Renal cortex interstitium (tissue), 11 donors: ENCODE measurements around the gene CASZ1. TPM values are rescaled to one million over a fixed set of nuclear protein-coding genes. Genes with fewer than 3 reads are reported as not detected.

Experiments
- DNase-seq, 11 donors: peaks; one replicate each; pipeline ENCODE4 v3.0.0-alpha.2; 2013; ENCODE audit warnings: low read depth in 9 of 11, low spot score in 4 of 11; ENCODE audit errors: extremely low read depth in 1 of 11
- polyA plus RNA-seq, 3 donors: library from polyadenylated mRNA; unstranded; fragments of 120-200 nt; gene quantifications; one replicate each; pipeline ENCODE4 v1.2.1, GENCODE V29; 2013; ENCODE audit not compliant: insufficient read length in 3 of 3

CASZ1 gene
- polyA plus RNA-seq, 3 donors: 15.7 to 28.3 (median 18.4) TPM

- DNase-seq: no peak
These were observed 140.0 kb downstream of the CASZ1 start for GRCh38 chr1:10656431-10656830.

DNA sequence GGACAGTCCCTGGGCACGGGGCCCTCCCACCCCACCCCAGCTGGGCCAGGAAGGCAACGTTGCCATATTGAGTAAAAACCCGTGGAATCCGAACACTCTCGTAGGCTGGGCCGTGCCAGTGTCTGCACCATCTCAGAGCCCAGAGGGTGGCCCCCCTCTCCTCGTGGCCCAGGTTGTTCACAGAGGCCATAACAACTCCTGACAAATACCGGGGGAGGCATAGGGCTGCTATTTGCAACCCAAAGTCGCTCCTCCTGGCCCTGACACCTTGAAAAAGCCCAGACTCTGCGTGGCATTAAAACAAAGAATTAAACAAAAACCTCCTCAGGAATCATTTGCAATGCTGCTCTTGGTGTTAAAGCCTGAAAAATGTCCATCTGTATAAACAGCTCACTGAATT lies 141.4 kb downstream of the CASZ1 start:
- DNase-seq: no peak

- no peak for DNase-seq
These were observed 142.9 kb downstream of the CASZ1 start for GRCh38 chr1:10653370-10654125.

- DNase-seq: no peak
These were observed 143.8 kb downstream of the CASZ1 start for GRCh38 chr1:10652626-10653025.

DNA sequence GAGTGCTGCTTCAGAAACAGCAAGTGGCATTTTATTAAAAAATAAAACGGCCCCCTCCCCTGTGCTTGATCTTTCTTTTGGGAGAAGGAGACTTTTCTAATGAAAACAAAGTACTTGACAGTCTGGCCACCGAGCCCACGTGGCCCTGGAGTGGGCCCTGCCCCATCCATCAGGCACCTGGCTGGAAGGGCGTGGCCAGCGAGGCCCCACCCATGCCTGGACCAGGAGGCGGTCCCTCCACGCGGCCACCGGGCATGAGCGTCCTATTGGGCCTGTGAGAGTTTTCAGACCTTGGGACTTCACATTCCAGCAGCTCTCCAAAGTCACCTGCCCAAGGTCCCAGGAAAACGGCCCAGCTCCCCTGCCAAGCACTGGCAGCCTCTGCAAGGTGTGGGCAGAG lies 144.7 kb downstream of the CASZ1 start:
- no peak for DNase-seq

DNA sequence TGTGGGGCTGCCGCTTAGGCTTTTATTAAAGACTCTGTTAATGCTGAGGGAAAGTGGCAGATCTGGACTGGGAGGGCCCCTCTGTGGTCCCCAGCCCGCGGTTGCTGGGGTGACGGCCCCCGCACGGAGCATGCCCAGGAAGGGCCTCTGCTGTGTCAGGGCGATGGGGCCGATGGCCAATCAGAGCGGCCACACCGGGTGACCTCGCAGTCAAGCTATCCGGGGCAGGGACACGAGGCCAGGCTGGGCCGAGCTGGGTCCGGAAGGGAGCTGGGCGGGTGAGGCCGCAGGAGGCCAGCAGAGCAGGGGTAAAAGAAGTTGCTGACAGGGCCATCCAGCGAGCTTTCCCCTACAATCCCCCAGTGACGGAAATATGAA lies 145.1 kb downstream of the CASZ1 start:
- no peak for DNase-seq

DNA sequence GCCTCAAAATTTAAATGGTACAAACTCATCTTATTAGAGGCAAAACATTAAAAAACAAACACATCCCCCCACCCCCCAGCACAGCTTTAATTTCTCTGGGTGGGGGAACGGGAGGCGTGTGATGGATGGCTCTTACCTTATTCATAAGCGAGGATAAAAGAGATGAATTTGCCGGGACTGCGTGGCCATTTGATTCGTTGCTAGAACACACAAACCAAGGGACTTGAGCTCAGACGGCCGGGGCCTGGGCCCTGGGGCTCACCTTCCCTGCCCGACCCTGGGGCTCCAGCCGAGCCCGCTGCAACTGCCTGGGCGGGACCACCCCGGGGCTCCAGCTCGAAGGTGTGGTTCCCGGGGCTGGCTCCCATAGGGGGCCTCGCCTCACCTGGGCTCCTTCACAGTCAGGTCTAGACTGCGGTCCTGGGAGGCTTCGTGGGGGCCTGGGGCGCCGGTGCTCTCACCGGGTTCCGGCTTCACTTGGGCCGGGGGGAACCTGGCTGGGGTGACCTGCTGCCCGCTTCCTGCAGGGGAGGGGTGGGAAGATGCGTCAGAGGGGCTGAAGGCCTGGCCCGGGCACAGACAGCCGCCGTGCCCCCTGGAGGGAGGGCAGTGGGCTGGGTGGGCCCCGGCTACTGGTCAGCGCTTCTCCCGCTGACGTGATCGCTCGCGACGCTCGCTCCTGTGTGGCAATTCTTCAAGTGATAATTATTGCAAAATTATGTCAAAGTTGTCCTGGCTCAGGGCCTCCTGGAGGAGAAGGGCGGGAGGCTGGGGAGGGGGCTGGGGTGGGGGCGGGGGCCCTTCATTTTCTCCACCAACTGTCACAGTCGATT lies 145.7 kb downstream of the CASZ1 start:
- no peak for DNase-seq

DNA sequence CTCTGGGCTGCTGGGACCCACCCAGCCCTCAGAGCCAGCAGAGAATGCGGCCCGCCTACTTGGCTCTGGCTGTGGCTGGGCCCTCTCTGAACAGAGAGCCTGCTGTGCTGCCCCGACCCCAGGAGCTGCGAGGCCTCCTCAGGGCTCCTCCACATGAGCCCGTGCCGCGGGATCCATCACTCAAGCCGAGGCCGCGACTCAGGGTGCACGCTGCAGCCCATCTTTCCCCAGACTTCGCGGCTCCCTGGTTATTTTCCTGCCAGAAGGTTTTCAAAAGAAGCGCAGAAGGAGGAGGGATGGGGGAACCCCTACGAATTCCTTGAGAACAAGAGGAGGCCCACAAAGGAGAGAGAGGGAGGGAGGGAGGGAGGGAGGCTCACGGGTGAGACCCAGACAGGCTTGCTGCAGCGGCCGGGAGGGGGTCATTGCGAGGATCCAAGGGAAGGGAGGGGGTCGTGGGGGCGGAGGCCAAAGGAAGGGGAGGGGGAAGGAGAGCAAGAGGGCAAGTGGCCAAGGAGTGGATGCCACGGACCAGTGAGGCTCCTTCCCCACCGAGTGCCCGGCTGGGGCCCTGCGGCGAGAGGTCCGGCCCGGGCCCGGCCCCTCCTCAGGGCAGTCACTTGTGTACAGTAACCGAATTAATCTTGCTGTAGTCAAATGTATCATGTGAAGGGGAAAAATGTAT lies 146.8 kb downstream of the CASZ1 start:
- no peak for DNase-seq

- no peak for DNase-seq
These were observed 147.5 kb downstream of the CASZ1 start for GRCh38 chr1:10648689-10649516.

DNA sequence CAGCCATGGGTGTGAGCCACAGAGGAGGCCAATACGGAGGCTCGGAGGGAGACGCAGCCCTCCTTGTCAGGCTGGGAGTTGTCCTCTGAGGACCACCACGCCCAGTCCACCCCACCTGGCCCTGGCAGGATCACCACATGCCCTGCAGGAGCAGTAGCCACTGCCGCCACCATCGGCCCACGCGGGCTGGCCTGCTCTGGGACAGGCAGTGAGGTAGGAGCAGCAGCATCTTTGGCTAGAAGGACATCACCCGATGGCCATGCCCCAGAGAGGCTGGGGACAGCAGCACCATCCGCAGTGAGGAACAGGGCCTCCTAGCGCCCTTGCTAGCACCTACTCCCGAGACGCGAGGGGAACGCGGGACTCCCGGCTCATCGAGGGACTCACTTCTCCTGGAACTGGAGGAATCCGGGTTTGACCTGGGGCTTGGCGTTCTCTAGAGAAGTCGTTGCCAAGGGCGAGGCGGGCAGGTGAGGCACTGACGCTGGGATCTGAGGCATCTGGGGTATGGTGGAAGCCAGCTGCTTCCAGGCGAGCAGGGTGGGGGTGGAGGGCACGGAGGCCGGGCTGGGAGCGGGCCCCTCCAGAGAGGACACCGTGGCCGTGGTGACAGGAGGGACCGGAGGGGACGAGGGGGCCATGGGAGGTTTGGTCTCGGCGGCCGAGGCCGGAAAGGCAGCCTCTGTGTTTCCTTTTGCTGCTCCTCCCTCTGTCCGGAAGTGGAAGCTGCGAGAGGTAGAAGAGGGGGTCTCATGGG lies 148.9 kb downstream of the CASZ1 start:
- no peak for DNase-seq

- no peak for DNase-seq
These were observed 150.0 kb downstream of the CASZ1 start for GRCh38 chr1:10646347-10646861.

DNA sequence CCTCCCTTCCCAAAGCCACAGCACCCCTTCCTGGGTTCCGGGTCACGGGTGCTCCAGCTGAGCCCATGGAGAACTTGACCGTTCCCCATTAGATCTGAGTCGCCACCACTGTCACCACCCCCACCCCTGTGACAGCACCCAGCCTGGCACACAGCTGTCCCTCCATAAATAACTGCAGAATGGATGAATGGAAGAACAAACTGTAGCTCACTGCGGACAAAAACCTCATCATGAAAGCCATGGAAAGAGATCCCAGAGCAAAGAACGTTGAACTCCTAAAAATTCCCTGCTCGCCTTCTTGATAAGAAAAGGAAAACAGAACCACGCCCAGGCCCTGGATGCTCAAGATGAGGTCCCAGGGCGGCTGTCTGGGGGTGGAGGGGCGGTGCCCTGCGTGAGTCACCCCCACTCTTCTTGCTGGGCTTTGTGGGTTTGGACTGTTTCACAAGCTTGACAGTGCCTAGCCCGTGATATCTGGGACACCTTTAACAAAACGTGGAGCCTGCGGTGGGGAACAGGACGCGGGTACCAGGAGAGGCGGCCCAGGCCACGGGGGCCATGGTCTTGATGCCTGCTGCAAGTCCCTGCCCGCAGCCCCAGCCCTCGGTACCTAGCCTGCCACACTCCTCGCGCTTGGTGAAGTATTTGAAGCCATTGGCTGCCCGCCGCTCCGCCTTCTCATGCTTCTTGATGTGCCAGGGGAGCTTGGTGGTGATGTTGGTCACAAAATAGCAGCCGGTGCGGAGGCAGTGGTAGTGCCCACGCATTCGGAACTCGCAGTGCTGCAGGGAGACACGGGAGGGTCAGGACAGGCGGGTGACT lies 151.9 kb downstream of the CASZ1 start:
- DNase-seq: no peak

DNA sequence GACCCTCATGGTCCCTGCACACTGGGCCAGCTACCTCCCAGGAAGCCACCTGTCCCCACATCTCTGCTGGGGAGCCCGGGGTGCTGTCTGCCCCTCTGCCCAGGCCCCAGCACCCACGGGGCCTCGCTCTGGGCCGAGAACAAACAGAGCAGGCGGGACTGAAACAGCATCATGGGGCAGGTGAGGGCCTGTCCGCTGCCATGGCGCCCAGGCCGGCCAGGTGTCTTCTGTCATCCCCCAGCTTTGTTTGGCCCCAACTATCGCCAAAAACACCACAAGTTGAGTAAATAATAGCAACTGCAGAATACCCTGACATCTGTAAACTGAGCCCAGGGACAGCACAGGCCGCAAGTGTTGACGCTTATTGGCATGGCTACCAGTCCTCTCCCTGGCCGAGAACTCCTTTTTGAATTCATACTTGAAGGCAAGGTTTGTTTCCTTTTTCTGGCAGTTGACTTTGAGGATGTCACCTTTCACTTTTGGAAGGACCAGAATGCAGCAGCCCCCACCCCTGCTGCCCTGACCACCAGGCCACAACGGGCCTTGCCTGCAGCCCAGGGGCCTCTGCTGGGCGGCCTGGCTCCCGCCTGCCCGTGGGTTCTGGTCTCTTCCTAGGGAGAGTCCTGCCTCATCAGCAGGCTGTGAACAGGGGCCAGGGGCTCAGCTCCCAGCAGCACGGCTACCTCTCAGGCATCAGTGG lies 152.7 kb downstream of the CASZ1 start:
- no peak for DNase-seq

DNA sequence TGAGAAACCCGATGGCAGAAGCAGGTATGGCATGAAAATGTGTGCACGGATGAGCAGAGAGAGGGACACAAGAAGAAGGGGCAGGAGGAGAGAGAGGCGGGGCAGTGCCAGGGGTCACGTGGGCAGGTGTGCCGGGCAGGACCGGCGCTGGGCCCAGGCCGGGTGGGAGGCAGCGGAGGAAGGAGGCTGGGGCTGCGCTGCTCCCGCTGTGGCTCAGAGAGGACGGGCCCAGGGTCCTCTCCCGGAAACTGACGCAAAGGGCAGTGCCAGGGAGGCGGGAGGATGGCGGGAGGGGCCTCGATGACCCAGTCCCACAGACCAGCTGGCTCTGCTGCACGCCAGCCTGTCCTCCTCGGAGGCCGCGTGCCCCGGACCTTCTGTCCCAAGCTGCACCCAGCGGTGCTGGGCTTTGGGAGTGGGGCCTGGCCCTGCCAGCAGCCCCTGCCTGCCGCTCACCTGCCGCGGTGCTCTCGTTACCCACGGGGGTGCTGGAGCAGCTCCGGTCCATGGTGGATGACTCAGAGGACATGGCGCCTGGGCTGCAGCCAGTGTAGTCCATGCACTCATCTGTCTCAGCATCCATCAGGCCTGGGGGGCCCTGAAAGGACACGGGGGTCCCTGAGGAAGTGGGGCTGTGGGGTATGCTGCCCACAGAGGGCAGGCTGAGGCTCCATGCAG lies 153.9 kb downstream of the CASZ1 start:
- DNase-seq: no peak

- DNase-seq: no peak
These were observed 154.5 kb downstream of the CASZ1 start for GRCh38 chr1:10641976-10642375.

DNA sequence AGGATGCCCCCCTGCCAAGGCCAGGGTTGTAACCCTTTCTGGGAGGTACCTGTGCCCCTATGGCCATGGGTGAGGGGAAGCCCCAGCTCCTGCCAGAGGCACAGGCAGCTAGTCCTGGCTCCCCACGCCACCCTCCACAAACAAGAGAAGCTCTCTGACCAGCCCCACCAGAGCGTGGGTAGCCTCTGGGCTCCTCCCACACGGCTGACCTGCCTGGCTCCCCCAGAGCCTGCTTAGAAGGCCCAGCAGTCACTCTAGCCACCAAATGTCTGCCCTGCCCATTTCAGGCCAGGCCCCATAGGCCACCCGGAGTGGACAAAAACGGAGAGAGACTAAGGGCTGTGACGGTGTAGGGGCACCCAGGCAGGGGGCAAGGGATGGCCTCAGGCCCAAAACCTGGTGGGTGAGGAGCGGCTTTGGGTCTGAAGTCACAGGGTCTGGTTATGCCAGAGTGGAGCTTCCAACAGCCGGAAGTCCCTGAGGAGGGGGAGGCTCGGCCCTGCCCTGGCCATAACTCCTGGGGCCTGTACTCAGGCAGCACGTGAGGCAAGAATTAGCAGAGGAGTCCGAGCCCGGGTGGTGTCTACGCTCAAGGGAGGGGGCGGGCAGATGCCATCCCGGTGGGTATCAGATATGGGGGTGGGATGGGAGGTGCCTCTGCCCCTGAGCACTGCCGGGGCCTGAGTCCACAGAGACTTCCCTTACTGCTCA lies 155.4 kb downstream of the CASZ1 start:
- no peak for DNase-seq
